ACC112 (cell line): ENCODE data around the gene DHRS1.
A peak's percentile ranks its signal among the peaks of the same experiment; 100 is the strongest.

Experiments
- H2AFZ ChIP-seq: fragments of 200-600 bp; sonication (generic); one replicate; pipeline ENCODE4 v1.6.0; 2017; ENCODE audit warnings: antibody characterized with exemption, low read length; ENCODE audit not compliant: unreplicated experiment
- H3K27ac ChIP-seq: fragments of 200-600 bp; sonication (generic); 2 replicates; pipeline ENCODE4 v1.5.1; 2014; ENCODE audit warnings: low read depth, mild to moderate bottlenecking, antibody characterized with exemption, low read length, moderate library complexity
- H3K27me3 ChIP-seq: fragments of 200-600 bp; sonication (generic); 2 replicates; pipeline ENCODE4 v1.6.1; 2014; ENCODE audit warnings: mild to moderate bottlenecking, antibody characterized with exemption, low read length, moderate library complexity, mixed read lengths; ENCODE audit not compliant: insufficient read depth
- H3K36me3 ChIP-seq: fragments of 200-600 bp; sonication (generic); 2 replicates; pipeline ENCODE4 v1.6.1; 2016; ENCODE audit warnings: mild to moderate bottlenecking, antibody characterized with exemption, low read length, moderate library complexity, mixed read lengths; ENCODE audit not compliant: insufficient read depth
- H3K4me1 ChIP-seq: fragments of 200-600 bp; sonication (generic); one replicate; pipeline ENCODE4 v1.6.1; 2016; ENCODE audit warnings: low read length, mixed read lengths; ENCODE audit not compliant: insufficient read depth, unreplicated experiment, control insufficient read depth
- H3K4me3 ChIP-seq: fragments of 200-600 bp; sonication (generic); 2 replicates; pipeline ENCODE4 v1.5.1; 2014; ENCODE audit warnings: mild to moderate bottlenecking, low read depth, low read length
- H3K79me2 ChIP-seq: fragments of 200-600 bp; sonication (generic); one replicate; pipeline ENCODE4 v1.6.0; 2016; ENCODE audit warnings: low read length; ENCODE audit not compliant: control insufficient read depth, unreplicated experiment, insufficient read depth

The DHRS1 gene

DNA sequence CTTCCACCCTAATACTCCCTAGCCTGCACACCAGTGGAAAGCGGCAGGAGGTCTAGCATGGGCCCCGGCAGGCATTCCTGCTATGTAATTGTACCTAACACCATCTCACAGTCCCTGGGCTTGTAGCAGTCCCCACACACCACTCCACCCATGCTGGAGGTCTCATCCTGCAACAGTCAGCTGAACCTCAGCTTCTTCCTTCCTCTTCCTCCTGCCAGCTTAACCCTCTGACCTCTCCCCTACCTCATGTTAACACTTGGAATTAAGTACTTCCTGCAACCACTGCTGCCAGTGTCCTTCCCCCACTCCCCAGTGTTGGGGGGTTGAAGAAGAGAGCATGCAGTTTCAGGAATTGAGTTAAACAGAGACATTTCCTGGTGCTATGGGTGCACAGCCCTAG, 27.7 kb upstream of the DHRS1 start:
- H3K27me3 ChIP-seq: peaks cover under 1% of the 10 kb centered on the region; the same call in 1 of the 2 replicates
- no peaks in the 10 kb centered on the region for H3K4me1 ChIP-seq
- no peak overlapping the region for H3K27ac ChIP-seq
- H2AFZ ChIP-seq: no peak overlapping the region
- H3K79me2 ChIP-seq: no peaks in the 10 kb centered on the region
- no peak overlapping the region for H3K4me3 ChIP-seq
- no peaks in the 10 kb centered on the region for H3K36me3 ChIP-seq

DNA sequence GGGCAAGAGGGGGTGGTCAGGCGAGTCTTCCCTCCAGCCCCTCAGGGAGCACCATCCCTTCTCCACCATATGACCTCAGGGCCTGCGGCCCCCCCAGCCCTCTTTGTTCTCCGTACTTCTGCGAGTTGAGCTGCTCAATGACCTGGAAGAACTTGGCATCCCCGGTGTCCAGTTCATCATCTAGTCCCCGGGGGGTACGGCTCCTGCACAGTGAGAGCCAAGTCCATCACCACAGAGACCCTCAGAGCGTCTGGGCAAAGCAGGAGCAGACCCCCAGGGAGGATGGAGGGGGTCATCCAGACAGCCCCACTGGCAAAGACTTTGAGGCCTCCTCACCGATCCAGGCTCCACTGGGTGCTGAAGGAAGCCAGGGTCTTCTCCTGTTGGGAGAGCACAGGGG, 26.4 kb upstream of the DHRS1 start:
- no peaks in the 10 kb centered on the region for H3K4me1 ChIP-seq
- no peak overlapping the region for H2AFZ ChIP-seq
- H3K4me3 ChIP-seq: no peak overlapping the region
- H3K79me2 ChIP-seq: no peaks in the 10 kb centered on the region
- no peaks in the 10 kb centered on the region for H3K27me3 ChIP-seq
- H3K27ac ChIP-seq: no peak overlapping the region
- no peaks in the 10 kb centered on the region for H3K36me3 ChIP-seq

- H3K36me3 ChIP-seq: no peaks in the 10 kb centered on the region
- no peak overlapping the region for H3K27ac ChIP-seq
- no peaks in the 10 kb centered on the region for H3K4me1 ChIP-seq
- no peaks in the 10 kb centered on the region for H3K79me2 ChIP-seq
- H2AFZ ChIP-seq: no peak overlapping the region
- H3K4me3 ChIP-seq: no peak overlapping the region
- 0 out of 2 replicates have a peak, but pooled peaks cover 4% of the 10 kb centered on the region for H3K27me3 ChIP-seq
Measured at GRCh38 chr14:24325041-24325530, 25.5 kb upstream of the DHRS1 start.

- H3K36me3 ChIP-seq: no peaks in the 10 kb centered on the region
- H2AFZ ChIP-seq: no peak overlapping the region
- H3K27me3 ChIP-seq: 0 out of 2 replicates have a peak, but pooled peaks cover 10% of the 10 kb centered on the region
- H3K4me1 ChIP-seq: no peaks in the 10 kb centered on the region
- no peaks in the 10 kb centered on the region for H3K79me2 ChIP-seq
- H3K4me3 ChIP-seq: no peak overlapping the region
- no peak overlapping the region for H3K27ac ChIP-seq
Measured at GRCh38 chr14:24324024-24324423, 24.4 kb upstream of the DHRS1 start.

DNA sequence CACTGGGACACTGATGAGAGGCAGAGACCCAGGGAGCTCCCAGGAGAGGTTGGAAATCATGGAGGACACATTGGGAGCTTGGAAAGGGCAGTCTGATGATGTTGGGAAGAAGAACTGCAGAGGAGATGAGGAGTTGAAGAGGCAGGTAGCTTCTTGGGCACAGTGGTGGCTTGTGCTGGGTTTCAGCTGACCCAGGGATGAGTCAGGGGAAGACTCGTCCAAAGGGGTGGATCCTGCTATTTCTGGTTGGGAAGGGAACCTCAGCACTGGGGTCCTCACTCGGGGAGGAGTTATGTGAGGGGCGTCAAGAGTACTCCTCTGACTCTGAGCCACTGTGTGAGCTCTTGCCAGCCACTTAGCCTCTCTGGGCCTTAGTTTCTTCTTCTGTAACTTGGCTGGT, 23.8 kb upstream of the DHRS1 start:
- Histone ChIP-seq H3K4me1 (no peaks in the 10 kb centered on the region), H3K36me3 (no peaks in the 10 kb centered on the region), H2AFZ (no peak overlapping the region), H3K79me2 (no peaks in the 10 kb centered on the region), H3K27me3 (0 out of 2 replicates have a peak, but pooled peaks cover 10% of the 10 kb centered on the region), H3K4me3 (no peak overlapping the region), H3K27ac (no peak overlapping the region)

DNA sequence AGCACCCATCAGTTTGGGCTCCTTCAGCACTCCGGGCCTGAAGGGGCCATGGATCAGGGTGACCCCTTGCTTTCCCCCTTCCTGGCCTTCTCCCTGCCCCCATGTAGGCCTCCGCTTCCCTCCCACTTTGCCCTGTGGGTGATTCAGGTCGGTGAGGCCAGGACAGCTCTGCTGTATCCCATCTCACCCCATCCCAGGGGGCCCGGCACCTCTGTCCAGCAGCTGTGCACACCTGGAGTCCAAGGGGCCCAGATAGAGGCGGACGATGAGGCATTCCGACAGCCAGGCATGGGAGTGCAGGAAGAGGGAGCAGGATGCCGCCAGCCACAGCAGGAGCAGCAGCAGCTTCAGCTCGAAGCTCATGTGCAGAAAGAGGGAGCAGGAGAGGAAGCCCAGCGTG, 23.1 kb upstream of the DHRS1 start:
- Histone ChIP-seq H3K4me3 (no peak overlapping the region), H3K4me1 (peaks cover 3% of the 10 kb centered on the region), H3K27ac (no peak overlapping the region), H2AFZ (no peak overlapping the region), H3K27me3 (0 out of 2 replicates have a peak, but pooled peaks cover 10% of the 10 kb centered on the region), H3K79me2 (no peaks in the 10 kb centered on the region), H3K36me3 (no peaks in the 10 kb centered on the region)

DNA sequence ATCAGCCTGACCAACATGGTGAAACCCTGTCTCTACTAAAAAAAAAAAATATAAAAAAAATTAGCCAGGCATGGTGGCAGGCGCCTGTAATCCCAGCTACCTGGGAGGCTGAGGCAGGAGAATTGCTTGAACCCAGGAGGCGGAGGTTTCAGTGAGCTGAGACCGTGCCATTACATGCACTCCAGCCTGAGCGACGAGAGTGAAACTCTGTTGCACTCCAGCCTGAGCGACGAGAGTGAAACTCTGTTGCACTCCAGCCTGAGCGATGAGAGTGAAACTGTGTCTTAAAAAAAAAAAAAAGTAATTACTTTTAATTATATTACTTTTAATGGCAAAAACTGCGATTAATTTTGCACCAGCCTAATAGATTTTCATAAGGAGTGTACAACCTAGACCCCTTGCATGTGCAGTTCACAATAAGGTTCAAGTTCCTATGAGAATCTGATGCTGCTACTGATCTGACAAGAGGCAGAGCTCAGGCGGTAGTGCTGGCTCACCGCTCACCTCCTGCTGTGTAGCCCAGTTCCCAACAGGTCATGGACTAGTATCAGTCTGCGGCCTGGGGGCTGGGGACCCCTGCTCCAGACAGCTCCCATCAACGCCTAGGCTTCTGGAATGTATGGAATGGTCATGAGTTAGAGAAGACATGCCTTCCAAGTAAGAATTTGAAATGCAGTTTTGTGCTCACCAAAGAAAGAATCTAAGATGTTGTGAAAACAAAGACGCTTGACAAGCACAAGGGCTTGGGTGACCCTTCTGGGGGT, 21.8 kb upstream of the DHRS1 start:
- H3K4me1 ChIP-seq: peaks cover 14% of the 10 kb centered on the region
- no peak overlapping the region for H3K4me3 ChIP-seq
- 0 out of 2 replicates have a peak, but pooled peaks cover 10% of the 10 kb centered on the region for H3K27me3 ChIP-seq
- H3K27ac ChIP-seq: no peak overlapping the region
- no peak overlapping the region for H2AFZ ChIP-seq
- no peaks in the 10 kb centered on the region for H3K79me2 ChIP-seq
- H3K36me3 ChIP-seq: no peaks in the 10 kb centered on the region

- H3K36me3 ChIP-seq: no peaks in the 10 kb centered on the region
- H3K4me3 ChIP-seq: no peak overlapping the region
- H3K27ac ChIP-seq: peak overlapping the region; percentile 34
- peaks cover 14% of the 10 kb centered on the region for H3K4me1 ChIP-seq
- H2AFZ ChIP-seq: no peak overlapping the region
- H3K79me2 ChIP-seq: no peaks in the 10 kb centered on the region
- 0 out of 2 replicates have a peak, but pooled peaks cover 10% of the 10 kb centered on the region for H3K27me3 ChIP-seq
Measured at GRCh38 chr14:24317141-24317928, 17.8 kb upstream of the DHRS1 start.

DNA sequence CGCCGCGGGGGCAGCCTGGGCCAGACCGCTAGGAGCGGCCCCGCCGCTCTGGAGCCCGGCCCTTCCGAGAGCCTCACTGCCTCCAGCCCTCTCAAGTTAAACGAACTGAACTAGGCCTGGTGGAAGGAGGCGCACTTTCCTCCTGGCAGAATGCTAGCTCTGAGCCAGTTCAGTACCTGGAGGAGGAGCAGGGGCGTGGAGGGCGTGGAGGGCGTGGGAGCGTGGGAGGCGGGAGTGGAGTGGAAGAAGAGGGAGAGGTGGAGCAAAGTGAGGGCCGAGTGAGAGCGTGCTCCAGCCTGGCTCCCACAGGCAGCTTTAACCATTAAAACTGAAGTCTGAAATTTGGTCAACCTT, 17.0 kb upstream of the DHRS1 start:
- Histone ChIP-seq H3K4me3 (no peak overlapping the region), H2AFZ (no peak overlapping the region), H3K27me3 (0 out of 2 replicates have a peak, but pooled peaks cover 10% of the 10 kb centered on the region)

GRCh38 chr14:24315807-24316596, 16.4 kb upstream of the DHRS1 start:
- H3K4me1 ChIP-seq: peaks cover 27% of the 10 kb centered on the region
- H2AFZ ChIP-seq: no peak overlapping the region
- no peaks in the 10 kb centered on the region for H3K79me2 ChIP-seq
- H3K27ac ChIP-seq: no peak overlapping the region
- 0 out of 2 replicates have a peak, but pooled peaks cover 10% of the 10 kb centered on the region for H3K27me3 ChIP-seq
- no peaks in the 10 kb centered on the region for H3K36me3 ChIP-seq
- no peak overlapping the region for H3K4me3 ChIP-seq

More for the DNA sequence above, 17.0 kb upstream of the DHRS1 start:
- H3K79me2 ChIP-seq: no peaks in the 10 kb centered on the region
- H3K4me1 ChIP-seq: peaks cover 21% of the 10 kb centered on the region
- H3K36me3 ChIP-seq: no peaks in the 10 kb centered on the region
- peak overlapping the region; percentile 34; the same call in 1 of the 2 replicates for H3K27ac ChIP-seq
